ENCODE results near the gene STK24. TPM values are rescaled to one million over a fixed set of nuclear protein-coding genes. Genes with fewer than 3 reads are reported as not detected.

Gene STK24
- total RNA-seq, 6 experiments from 2014 or later, result 72.2 to 89.8 (median 80.5) TPM

DNA sequence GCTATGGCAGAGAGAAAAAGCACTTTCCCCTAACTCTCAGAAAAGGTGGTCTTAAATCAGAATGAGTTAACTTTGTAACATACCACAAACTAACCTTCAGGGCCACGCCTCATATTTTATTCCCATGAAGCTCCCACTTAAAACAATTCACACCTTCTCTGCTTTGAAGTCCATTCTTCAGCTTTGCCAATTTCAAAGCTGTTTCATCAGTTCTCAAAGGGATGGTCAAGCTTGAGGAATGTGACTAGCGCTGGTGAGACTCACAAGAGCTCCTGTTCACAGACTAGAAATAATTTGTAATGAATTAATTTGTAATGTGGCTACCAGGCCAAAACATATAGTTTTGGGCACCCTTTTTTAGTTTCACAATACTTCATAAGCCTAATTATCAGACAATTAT is 68.2 kb downstream of the STK24 start:
- DNase-seq, result peak; percentile 59
- Mint-ChIP-seq H3K4me1 (ENCODE audit: low read depth) (peaks cover 78% of the 10 kb centered on the region), H3K27me3 (ENCODE audit: insufficient read depth) (0 out of 2 replicates have a peak, but pooled peaks cover 3% of the 10 kb centered on the region), H3K9me3 (no peaks in the 10 kb centered on the region), H3K27ac (peak overlapping the region; percentile 97), H3K36me3 (ENCODE audit: low read depth) (peaks cover 22% of the 10 kb centered on the region), H3K4me3 (peak overlapping the region; percentile 66)
- TF ChIP-seq CTCF (IDR thresholded peaks at IDR 0.05), result no peak

GRCh38 chr13:98508280-98508679 is 68.6 kb downstream of the STK24 start:
- DNase-seq, result peak; percentile 51
- no peak for TF ChIP-seq CTCF (IDR thresholded peaks at IDR 0.05)
- H3K27ac Mint-ChIP-seq, result peak overlapping the region; percentile 97
- peaks cover 82% of the 10 kb centered on the region for H3K4me1 Mint-ChIP-seq (ENCODE audit: low read depth)
- 0 out of 2 replicates have a peak, but pooled peaks cover 3% of the 10 kb centered on the region for H3K27me3 Mint-ChIP-seq (ENCODE audit: insufficient read depth)
- H3K4me3 Mint-ChIP-seq, result peak overlapping the region; percentile 66
- no peaks in the 10 kb centered on the region for H3K9me3 Mint-ChIP-seq
- H3K36me3 Mint-ChIP-seq (ENCODE audit: low read depth), result peaks cover 22% of the 10 kb centered on the region

DNA sequence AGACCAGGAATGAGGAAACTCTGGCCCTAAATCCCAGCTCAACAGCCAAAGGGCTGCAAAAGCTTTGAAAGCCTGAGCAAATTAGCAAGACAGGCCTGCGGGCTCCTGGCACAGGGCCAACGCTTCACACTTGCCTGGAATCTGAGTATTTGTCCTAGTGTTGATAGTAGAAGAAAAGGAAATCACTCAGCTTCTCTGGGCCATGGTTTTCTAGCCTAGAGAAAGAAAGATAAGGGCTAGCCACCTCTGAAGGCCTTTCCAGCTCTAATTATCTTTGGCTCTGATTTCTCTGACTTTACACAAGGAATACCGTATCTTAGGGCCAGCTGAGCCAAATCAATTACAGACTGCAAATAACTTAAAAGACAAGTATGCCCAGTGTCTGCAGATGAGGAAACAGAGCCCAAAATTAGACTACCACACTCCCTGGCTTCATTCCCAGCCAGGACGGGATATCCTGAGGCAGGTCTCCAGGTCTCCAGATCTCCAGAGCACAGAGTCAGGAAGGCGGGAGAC is 69.6 kb downstream of the STK24 start:
- no peaks in the 10 kb centered on the region for H3K9me3 Mint-ChIP-seq
- TF ChIP-seq CTCF (IDR thresholded peaks at IDR 0.05), result no peak
- DNase-seq, result no peak
- 0 out of 2 replicates have a peak, but pooled peaks cover 3% of the 10 kb centered on the region for H3K27me3 Mint-ChIP-seq (ENCODE audit: insufficient read depth)
- H3K36me3 Mint-ChIP-seq (ENCODE audit: low read depth), result peaks cover 22% of the 10 kb centered on the region
- H3K27ac Mint-ChIP-seq, result peak overlapping the region; percentile 97
- H3K4me3 Mint-ChIP-seq, result peak overlapping the region; percentile 5
- peaks cover 90% of the 10 kb centered on the region for H3K4me1 Mint-ChIP-seq (ENCODE audit: low read depth)

GRCh38 chr13:98506728-98507230 is 70.1 kb downstream of the STK24 start:
- Mint-ChIP-seq H3K9me3 (no peaks in the 10 kb centered on the region), H3K36me3 (ENCODE audit: low read depth) (peaks cover 18% of the 10 kb centered on the region), H3K4me1 (ENCODE audit: low read depth) (peaks cover 90% of the 10 kb centered on the region), H3K4me3 (peak overlapping the region; percentile 39; the same call in 1 of the 2 replicates), H3K27me3 (ENCODE audit: insufficient read depth) (0 out of 2 replicates have a peak, but pooled peaks cover 3% of the 10 kb centered on the region), H3K27ac (peak overlapping the region; percentile 97; the same call in 1 of the 2 replicates)
- no peak for TF ChIP-seq CTCF (IDR thresholded peaks at IDR 0.05)
- DNase-seq, result no peak

DNA sequence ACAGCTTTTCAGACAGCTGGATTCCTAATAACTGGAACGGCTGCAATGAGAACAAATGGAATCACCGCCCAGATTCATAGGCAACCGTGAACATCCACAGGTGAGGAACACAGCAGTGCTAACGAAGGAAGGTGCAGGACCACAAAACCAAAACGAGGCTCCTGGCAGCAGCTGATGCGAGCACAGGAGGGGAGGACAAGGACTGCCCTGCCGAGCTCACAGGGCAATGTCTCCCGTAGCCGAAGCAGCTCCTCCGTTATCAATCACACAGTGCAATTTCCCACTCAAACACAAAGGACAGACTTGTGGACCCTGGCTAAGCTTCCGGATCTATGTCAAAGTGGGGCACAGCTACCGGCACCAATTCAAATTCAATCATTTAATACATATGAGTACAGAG is 70.6 kb downstream of the STK24 start:
- Mint-ChIP-seq H3K36me3 (ENCODE audit: low read depth) (peaks cover 18% of the 10 kb centered on the region), H3K27ac (0 out of 2 replicates have a peak overlapping the region, but pooled peaks have one; percentile 97), H3K27me3 (ENCODE audit: insufficient read depth) (0 out of 2 replicates have a peak, but pooled peaks cover 3% of the 10 kb centered on the region), H3K9me3 (no peaks in the 10 kb centered on the region), H3K4me3 (no peak overlapping the region), H3K4me1 (ENCODE audit: low read depth) (peaks cover 91% of the 10 kb centered on the region)
- no peak for DNase-seq
- TF ChIP-seq CTCF (IDR thresholded peaks at IDR 0.05), result no peak
